Renal pelvis (tissue), 12 donors: ENCODE results near the gene KLLN. TPM values are rescaled to one million over a fixed set of nuclear protein-coding genes. Genes with fewer than 3 reads are reported as not detected.
"Not testable (repeated sequence)": the region's sequence is repeated elsewhere in the genome, so short reads cannot be mapped to it uniquely, and the experiment has no call there.

ENCODE experiments used
- DNase-seq: peaks from one replicate; pipeline ENCODE4 v3.0.0-alpha.2; 2013
- long read RNA-seq, 16 experiments: transcript quantifications; one replicate each; lab custom pipeline, GENCODE V29; 2026
- polyA plus RNA-seq, 3 donors: library from polyadenylated mRNA; unstranded; fragments of 120-200 nt; gene quantifications; one replicate each; pipeline ENCODE4 v1.2.1, GENCODE V29; 2013; ENCODE audit not compliant: insufficient read length in 3 of 3

The KLLN gene
- polyA plus RNA-seq: 1 to 10 TPM; 1.5 to 1.6 (median 1.5) TPM
- long read RNA-seq, donor 1, full-length matches to known transcripts: 2 of 2 reads
- long read RNA-seq, donor 1, partial matches to known transcripts: 0 of 2 reads
- long read RNA-seq, donor 1, other reads (novel, unspliced or antisense): 0 of 2 reads
- long read RNA-seq, donor 2, full-length matches to known transcripts: 4 of 4 reads
- long read RNA-seq, donor 2, partial matches to known transcripts: 0 of 4 reads
- long read RNA-seq, donor 2, other reads (novel, unspliced or antisense): 0 of 4 reads
- long read RNA-seq, donor 3, full-length matches to known transcripts: 2 of 2 reads
- long read RNA-seq, donor 3, partial matches to known transcripts: 0 of 2 reads
- long read RNA-seq, donor 3, other reads (novel, unspliced or antisense): 0 of 2 reads
- long read RNA-seq, donor 4, full-length matches to known transcripts: 4 of 4 reads
- long read RNA-seq, donor 4, partial matches to known transcripts: 0 of 4 reads
- long read RNA-seq, donor 4, other reads (novel, unspliced or antisense): 0 of 4 reads
- long read RNA-seq, donor 5, full-length matches to known transcripts: 1 of 1 reads
- long read RNA-seq, donor 5, partial matches to known transcripts: 0 of 1 reads
- long read RNA-seq, donor 5, other reads (novel, unspliced or antisense): 0 of 1 reads
- long read RNA-seq, donor 6, full-length matches to known transcripts: 6 of 6 reads
- long read RNA-seq, donor 6, partial matches to known transcripts: 0 of 6 reads
- long read RNA-seq, donor 6, other reads (novel, unspliced or antisense): 0 of 6 reads
- long read RNA-seq, donor 7, full-length matches to known transcripts: 1 of 1 reads
- long read RNA-seq, donor 7, partial matches to known transcripts: 0 of 1 reads
- long read RNA-seq, donor 7, other reads (novel, unspliced or antisense): 0 of 1 reads
- long read RNA-seq, donor 8, full-length matches to known transcripts: 1 of 1 reads
- long read RNA-seq, donor 8, partial matches to known transcripts: 0 of 1 reads
- long read RNA-seq, donor 8, other reads (novel, unspliced or antisense): 0 of 1 reads
- long read RNA-seq, donor 9, full-length matches to known transcripts: 3 of 3 reads
- long read RNA-seq, donor 9, partial matches to known transcripts: 0 of 3 reads
- long read RNA-seq, donor 9, other reads (novel, unspliced or antisense): 0 of 3 reads
- long read RNA-seq, donor 10, full-length matches to known transcripts: 2 of 61 reads
- long read RNA-seq, donor 10, partial matches to known transcripts: 51 of 61 reads
- long read RNA-seq, donor 10, other reads (novel, unspliced or antisense): 8 of 61 reads
- long read RNA-seq, donor 11, full-length matches to known transcripts: 5 of 10 reads
- long read RNA-seq, donor 11, partial matches to known transcripts: 0 of 10 reads
- long read RNA-seq, donor 11, other reads (novel, unspliced or antisense): 5 of 10 reads
- long read RNA-seq, donor 12, full-length matches to known transcripts: 2 of 12 reads
- long read RNA-seq, donor 12, partial matches to known transcripts: 0 of 12 reads
- long read RNA-seq, donor 12, other reads (novel, unspliced or antisense): 10 of 12 reads
- long read RNA-seq, donor 13, full-length matches to known transcripts: 4 of 4 reads
- long read RNA-seq, donor 13, partial matches to known transcripts: 0 of 4 reads
- long read RNA-seq, donor 13, other reads (novel, unspliced or antisense): 0 of 4 reads
- long read RNA-seq, donor 14: 0 reads
- long read RNA-seq, donor 15, full-length matches to known transcripts: 8 of 8 reads
- long read RNA-seq, donor 15, partial matches to known transcripts: 0 of 8 reads
- long read RNA-seq, donor 15, other reads (novel, unspliced or antisense): 0 of 8 reads
- long read RNA-seq, donor 16, full-length matches to known transcripts: 3 of 3 reads
- long read RNA-seq, donor 16, partial matches to known transcripts: 0 of 3 reads
- long read RNA-seq, donor 16, other reads (novel, unspliced or antisense): 0 of 3 reads

- DNase-seq: peak; percentile 93
Measured at GRCh38 chr10:87863053-87863943, at the start of gene KLLN, which contains the start of gene PTEN. KLLN (minus strand) TSS chr10:87863533; CDS start chr10:87862487, 1,046 bp downstream. PTEN (plus strand) TSS chr10:87863625; CDS start chr10:87864470, 845 bp downstream.

GRCh38 chr10:87903396-87903795, 40.1 kb upstream of the KLLN start:
- DNase-seq: not testable (repeated sequence)

- DNase-seq: not testable (repeated sequence)
Measured at GRCh38 chr10:87897957-87898356, 34.6 kb upstream of the KLLN start.

- no peak for DNase-seq
Measured at GRCh38 chr10:87896216-87896615, 32.9 kb upstream of the KLLN start.

- no peak for DNase-seq
Measured at GRCh38 chr10:87895430-87895829, 32.1 kb upstream of the KLLN start.

- no peak for DNase-seq
Measured at GRCh38 chr10:87887548-87888289, 24.4 kb upstream of the KLLN start.

- no peak for DNase-seq
Measured at GRCh38 chr10:87887146-87887545, 23.8 kb upstream of the KLLN start.

GRCh38 chr10:87886635-87887034, 23.3 kb upstream of the KLLN start:
- DNase-seq: no peak

GRCh38 chr10:87882555-87883294, 19.4 kb upstream of the KLLN start:
- no peak for DNase-seq

- not testable (repeated sequence) for DNase-seq
Measured at GRCh38 chr10:87881373-87882059, 18.2 kb upstream of the KLLN start.

GRCh38 chr10:87880336-87880735, 17.0 kb upstream of the KLLN start:
- DNase-seq: no peak

GRCh38 chr10:87878664-87879459, 15.5 kb upstream of the KLLN start:
- DNase-seq: no peak

GRCh38 chr10:87875929-87876571, 12.7 kb upstream of the KLLN start:
- no peak for DNase-seq

- no peak for DNase-seq
Measured at GRCh38 chr10:87873656-87874055, 10.3 kb upstream of the KLLN start.

- DNase-seq: no peak
Measured at GRCh38 chr10:87872828-87873227, 9.5 kb upstream of the KLLN start.
